Skin epidermis (tissue), 12 donors: ENCODE results near the gene MXD4.
"Not testable (repeated sequence)": the region's sequence is repeated elsewhere in the genome, so short reads cannot be mapped to it uniquely, and the experiment has no call there.

Experiments
- H3K27ac ChIP-seq, 21 experiments: fragments of 200-600 bp; sonication (generic) in 11 of 21; one replicate each; pipeline ENCODE4 v1.5.0; 2020; ENCODE audit warnings: mild to moderate bottlenecking in 3 of 21, inconsistent platforms in 2 of 21, moderate library complexity in 2 of 21
- H3K4me3 ChIP-seq, 7 experiments: fragments of 200-600 bp; sonication (generic) in 2 of 7; one replicate each; pipeline ENCODE4 v1.5.0; 2020; ENCODE audit warnings: inconsistent platforms in 2 of 7, mild to moderate bottlenecking in 2 of 7, moderate library complexity in 1 of 7

The MXD4 gene

DNA sequence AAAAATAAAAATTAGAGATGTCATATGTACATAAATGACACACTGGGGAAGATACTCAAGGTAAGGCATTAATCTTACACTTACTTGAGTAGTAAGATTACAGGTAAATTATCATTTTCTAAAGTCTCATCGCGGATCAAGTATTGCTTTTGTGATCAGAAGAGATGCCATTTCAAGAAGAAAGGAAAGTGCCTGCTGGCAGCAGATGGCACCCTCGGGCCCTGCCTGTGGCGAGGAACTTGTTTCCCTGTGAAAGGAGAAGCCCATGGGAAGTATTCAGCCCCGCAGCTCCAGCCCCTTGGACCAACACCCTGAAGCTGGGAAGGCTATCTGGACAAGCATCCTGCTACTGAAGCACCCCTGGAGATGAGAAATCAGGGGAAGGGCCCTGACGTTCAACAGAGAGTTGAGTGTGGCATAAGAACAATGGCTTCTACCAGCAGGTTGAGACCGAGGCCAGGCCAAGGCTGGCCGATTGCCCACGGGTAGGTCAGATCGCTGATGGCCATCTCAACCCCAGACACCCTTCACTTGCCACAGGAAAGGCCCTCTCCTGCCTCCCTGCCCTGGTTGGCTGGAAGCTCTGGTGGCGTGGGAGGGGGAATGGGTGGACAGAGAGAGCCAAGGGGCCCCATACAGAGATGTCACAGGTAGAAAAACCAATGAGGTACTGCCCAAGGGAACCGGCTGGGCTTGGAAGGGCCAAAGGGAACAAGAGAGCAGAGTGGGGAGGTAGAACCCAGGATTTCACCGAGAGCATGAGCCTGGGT is 18.8 kb upstream of the MXD4 start:
- Histone ChIP-seq H3K27ac (peak overlapping the region in 12 of 21 experiments; percentile 25 to 91 (median 61)), H3K4me3 (no peak overlapping the region)

GRCh38 chr4:2277956-2278355 is 16.0 kb upstream of the MXD4 start:
- H3K4me3 ChIP-seq: no peak overlapping the region
- no peak overlapping the region for H3K27ac ChIP-seq

DNA sequence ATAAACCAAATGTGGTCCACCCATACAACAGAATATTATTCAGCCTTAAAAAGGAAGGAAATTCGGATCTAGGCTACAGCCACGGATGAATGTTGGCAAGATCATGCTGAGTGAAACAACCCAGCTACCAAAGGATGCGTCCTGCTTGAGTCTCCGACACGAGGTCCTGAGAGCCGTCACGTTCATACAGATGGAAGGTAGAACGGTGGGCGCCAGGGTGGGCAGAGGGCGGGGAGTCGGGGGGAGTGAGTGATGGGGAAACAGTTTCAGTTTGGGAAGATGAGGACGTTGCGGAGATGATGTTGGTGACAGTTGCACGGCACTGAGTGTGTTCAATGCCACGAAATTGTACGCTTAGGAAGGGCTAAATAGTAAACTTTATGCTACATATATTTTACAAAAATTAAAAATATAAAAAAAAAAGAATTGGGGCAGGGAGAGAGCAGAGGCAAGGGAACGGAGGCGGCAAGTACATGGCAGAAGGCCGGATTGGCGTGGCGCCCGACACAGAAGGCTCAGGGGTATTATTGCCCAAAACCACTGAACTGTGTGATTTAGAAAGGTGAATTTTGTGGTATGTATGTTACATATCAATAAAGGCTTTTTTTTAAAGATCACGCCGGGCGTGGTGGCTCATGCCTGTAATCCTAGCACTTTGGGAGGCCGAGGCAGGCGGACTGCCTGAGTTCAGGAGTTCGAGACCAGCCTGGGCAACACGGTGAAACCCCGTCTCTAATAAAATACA is 14.8 kb upstream of the MXD4 start:
- Histone ChIP-seq H3K27ac (no peak overlapping the region), H3K4me3 (no peak overlapping the region)

- Histone ChIP-seq H3K4me3 (no peak overlapping the region), H3K27ac (no peak overlapping the region)
Observed at GRCh38 chr4:2275546-2276251, 13.8 kb upstream of the MXD4 start.

DNA sequence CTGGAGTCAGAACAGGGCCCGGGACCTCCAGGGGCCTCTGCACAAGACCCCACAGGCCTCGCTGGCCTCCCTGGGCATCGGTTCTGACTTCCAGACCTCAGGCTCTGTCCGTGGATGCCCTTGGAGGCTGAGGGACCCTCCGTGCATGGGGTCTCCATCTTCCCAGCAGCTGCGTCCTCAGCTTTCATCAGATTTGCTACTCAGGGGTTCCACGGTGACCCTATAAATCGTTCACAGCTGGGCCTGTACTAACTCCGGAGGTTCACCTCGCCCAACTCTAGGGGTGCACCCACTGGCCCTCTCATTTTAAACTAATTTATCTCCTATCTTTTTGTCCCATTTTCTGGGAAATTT is 13.1 kb upstream of the MXD4 start:
- not testable (repeated sequence) for H3K4me3 ChIP-seq, H3K27ac ChIP-seq

- H3K27ac ChIP-seq: no peak overlapping the region
Observed at GRCh38 chr4:2274320-2275043, 12.6 kb upstream of the MXD4 start.

GRCh38 chr4:2273657-2274319 is 11.9 kb upstream of the MXD4 start:
- Histone ChIP-seq H3K4me3 (no peak overlapping the region), H3K27ac (no peak overlapping the region)

More at GRCh38 chr4:2274320-2275043, 12.6 kb upstream of the MXD4 start:
- no peak overlapping the region for H3K4me3 ChIP-seq

GRCh38 chr4:2273221-2273620 is 11.3 kb upstream of the MXD4 start:
- Histone ChIP-seq H3K4me3 (no peak overlapping the region), H3K27ac (no peak overlapping the region)

DNA sequence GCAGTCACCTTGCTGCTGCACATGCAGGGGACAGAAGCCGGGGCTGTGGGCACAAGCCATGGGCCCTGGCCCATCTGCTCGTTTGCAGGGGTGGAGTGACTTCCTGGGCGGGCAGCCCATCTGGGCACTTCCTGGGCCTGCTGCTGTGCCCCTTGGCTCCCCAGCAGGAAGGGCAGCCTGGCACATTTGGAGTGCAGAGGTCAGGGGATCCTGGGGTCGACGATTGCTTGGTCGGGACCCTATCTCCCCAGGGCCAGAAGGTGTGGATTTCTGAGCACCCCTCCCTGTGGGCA is 10.9 kb upstream of the MXD4 start:
- Histone ChIP-seq H3K27ac (no peak overlapping the region), H3K4me3 (no peak overlapping the region)

- Histone ChIP-seq H3K4me3 (no peak overlapping the region), H3K27ac (no peak overlapping the region)
Observed at GRCh38 chr4:2272026-2272827, 10.3 kb upstream of the MXD4 start.

DNA sequence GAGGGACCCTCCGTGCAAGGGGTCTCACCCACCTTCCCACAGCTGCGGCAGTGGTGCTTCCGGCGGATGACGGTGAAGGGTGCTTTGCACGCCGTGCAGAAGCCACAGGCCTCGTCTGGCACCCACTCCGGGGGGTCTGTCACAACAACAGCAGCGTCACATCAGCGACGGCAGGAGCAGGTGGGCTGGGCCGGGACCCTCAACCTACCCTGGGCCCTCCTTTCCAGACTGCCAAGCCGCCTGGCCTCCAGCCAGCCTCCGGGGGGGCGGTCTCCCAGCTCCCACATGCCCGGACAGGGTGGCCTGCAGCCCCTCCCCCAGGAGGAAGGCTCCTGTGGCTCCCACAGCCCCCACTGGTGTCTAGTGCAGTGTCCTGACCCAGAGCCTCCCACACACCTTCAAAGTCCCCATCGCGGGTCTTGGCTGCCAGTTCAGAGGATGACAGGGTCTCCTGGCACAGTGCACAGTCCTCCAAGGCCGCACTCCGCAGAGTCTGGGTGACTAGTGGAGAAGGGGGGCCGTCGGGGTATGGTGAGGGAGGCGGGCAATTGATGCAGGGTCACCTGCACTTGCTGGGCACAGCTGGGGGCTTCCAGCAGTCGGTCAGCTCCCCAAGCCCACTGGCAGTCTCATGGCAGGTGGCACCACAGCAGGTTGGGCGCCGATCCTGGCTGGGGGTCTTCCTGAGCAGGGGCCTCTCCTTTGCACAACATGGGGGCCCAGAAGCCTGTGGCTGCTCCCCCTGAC is 9.5 kb upstream of the MXD4 start:
- H3K4me3 ChIP-seq: no peak overlapping the region
- no peak overlapping the region for H3K27ac ChIP-seq

- H3K27ac ChIP-seq: no peak overlapping the region
Observed at GRCh38 chr4:2270341-2271165, 8.6 kb upstream of the MXD4 start.

DNA sequence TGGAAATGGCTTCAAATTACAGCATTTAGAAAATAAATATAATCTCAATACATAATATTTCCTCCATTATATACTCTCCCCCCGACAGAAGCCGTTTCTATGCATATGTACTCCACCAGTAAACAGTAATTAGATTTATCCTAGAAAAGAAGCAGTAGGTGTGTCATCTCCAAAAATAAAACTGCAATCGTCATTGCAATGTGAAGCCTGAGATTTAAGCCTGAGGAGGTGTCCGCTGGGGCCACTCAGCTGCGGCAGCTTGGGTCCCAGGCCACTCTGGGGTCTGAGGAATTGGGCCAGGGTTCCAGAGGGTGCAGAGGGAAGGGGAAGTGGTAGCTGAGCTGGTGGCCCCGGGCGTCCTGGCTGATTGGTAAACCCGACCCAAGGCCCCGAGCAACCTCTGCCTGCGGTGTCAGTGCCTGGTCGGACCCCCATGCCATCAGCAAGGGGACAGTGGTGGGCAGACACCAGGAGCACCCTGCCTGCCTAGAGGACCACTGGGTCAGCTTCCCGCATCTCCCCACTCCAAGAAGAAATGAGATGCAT is 7.8 kb upstream of the MXD4 start:
- no peak overlapping the region for H3K27ac ChIP-seq
- H3K4me3 ChIP-seq: no peak overlapping the region

More at GRCh38 chr4:2270341-2271165, 8.6 kb upstream of the MXD4 start:
- H3K4me3 ChIP-seq: no peak overlapping the region

DNA sequence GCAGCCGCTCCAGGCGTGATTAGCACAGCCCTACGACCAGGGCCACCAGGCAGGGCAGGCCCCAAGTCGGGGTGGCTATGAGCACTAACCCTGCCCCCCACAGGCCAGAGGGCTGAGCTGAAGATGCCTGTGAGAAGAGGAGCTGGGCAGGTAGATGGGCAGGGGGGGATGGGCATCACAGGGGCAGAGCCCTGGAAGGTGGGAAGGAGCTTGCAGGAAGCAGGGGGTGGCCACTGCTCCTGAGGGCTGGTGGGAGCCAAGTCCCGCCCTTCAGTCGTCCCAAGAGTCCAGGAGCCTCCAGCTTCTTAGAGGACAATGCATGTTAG is 7.3 kb upstream of the MXD4 start:
- Histone ChIP-seq H3K27ac (no peak overlapping the region), H3K4me3 (no peak overlapping the region)

- Histone ChIP-seq H3K4me3 (no peak overlapping the region), H3K27ac (no peak overlapping the region)
Observed at GRCh38 chr4:2268357-2269205, 6.7 kb upstream of the MXD4 start.

DNA sequence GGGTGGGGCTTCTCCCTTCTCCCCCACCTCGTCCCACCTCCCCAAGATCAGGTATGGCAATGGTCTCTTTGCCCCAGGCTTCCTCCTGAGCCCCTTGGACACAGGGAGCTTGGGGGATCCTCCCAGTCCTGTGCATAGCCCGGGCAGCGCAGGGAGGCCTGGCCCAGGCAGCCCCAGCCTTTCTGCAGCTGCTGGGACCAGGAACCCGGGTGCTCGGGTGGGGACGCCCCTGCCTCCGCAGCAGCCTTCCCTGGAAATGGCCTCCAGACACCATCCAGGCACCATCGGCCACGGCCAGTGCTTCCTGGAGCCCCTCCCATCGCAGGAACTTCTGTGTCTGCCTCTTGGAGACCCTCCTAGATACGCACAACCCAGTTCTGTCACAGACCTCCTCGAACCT is 5.9 kb upstream of the MXD4 start:
- Histone ChIP-seq H3K4me3 (no peak overlapping the region), H3K27ac (no peak overlapping the region)
